AG09319 (cell line): Measurements from ENCODE around the gene ZCWPW1.
"Not testable (repeated sequence)": the region's sequence is repeated elsewhere in the genome, so short reads cannot be mapped to it uniquely, and the experiment has no call there.

Source experiments
- DNase-seq: peaks from one replicate; pipeline ENCODE4 v3.0.0-alpha.2; 2010; ENCODE audit warnings: low read depth; ENCODE audit errors: extremely low read depth
- TF ChIP-seq, protein P1 (sequence below): IDR thresholded peaks from 2 replicates; pipeline ENCODE4 v1.5.1; 2011; ENCODE audit warnings: low read depth, mild to moderate bottlenecking, inconsistent platforms, low read length, moderate library complexity

Gene ZCWPW1

DNA sequence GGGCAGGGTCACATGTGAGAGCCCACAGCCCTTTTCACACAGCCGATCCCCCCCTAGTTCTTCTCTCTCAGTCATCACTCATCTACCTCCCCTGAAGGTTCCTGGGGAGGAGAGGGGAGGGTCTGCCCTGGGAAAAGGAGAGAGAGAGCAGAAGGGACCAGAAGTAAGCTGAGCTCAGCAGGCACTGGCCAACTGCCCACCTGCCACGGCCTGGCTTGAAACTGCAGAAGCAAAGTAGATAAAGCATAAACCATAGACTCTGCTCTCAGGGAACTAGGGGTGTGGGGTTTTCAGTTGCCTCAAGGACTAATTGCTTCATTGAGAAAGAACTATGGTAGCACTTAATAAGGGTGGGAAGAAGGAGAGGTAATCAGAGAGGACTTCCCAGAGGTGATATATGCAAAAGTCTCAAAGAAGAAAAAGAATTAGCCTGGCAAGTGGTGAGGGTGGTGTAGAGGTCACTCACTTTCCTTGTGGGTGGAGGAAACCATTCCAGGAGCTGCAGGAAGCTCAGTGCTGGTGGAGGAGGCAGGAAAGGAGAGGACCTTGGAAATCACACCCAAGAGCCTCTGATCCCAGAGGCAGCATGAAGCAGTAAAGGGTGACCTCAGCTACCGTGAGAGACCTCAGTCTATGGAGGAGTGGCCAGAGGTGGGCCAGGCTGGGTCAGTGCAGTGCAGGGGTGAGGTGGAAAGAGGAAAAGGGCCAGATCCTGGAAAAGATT lies 38.1 kb downstream of the ZCWPW1 start:
- DNase-seq: no peak
- TF ChIP-seq, protein P1, sequence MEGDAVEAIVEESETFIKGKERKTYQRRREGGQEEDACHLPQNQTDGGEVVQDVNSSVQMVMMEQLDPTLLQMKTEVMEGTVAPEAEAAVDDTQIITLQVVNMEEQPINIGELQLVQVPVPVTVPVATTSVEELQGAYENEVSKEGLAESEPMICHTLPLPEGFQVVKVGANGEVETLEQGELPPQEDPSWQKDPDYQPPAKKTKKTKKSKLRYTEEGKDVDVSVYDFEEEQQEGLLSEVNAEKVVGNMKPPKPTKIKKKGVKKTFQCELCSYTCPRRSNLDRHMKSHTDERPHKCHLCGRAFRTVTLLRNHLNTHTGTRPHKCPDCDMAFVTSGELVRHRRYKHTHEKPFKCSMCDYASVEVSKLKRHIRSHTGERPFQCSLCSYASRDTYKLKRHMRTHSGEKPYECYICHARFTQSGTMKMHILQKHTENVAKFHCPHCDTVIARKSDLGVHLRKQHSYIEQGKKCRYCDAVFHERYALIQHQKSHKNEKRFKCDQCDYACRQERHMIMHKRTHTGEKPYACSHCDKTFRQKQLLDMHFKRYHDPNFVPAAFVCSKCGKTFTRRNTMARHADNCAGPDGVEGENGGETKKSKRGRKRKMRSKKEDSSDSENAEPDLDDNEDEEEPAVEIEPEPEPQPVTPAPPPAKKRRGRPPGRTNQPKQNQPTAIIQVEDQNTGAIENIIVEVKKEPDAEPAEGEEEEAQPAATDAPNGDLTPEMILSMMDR: no peak

DNA sequence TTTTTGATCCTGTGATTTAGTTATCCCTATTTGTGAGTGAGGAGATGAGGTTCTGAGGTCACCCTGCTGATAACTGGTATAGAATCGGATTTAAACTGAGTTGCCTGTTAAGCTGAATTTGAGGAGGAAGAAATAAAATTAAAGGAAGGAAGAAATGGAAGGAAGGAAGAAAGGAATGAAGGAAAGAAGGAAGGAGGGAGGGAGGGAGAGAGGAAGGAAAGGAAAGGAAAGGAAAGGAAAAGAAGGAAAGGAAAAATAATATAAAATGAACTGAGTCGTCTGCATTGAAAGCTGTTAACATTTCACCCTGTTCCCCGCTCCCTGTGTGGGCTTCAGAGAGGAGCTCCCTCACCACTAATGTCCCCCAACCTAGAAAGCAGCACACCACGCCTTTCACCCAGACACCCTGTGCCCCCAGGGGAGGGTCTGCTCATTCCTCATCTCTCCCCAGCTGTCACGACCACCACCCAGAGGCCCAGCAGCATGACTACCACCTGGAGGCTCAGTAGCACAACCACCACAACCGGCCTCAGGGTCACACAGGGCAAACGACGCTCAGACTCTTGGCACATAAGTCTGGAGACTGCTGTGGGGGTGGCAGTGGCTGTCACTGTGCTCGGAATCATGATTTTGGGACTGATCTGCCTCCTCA lies 38.9 kb downstream of the ZCWPW1 start:
- TF ChIP-seq, protein P1: no peak
- DNase-seq: no peak

DNA sequence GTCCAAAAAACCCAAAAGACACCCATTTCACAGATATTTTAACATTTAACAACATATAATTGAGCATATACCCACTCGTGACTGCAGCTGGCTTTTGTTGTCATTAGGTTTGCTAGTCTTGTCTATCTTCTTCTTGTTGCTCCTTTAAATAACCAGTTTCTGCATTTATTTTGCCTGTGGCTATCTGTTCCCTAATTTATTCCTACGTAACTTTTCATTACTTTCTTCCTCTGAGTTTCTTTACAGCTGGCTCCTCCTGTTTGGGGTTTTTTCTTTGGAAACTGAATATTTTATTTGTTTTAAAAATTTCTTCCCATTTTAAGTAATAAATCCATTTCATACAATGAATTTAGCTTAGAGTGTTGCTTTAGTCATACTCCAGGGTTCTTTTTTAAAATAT lies 40.8 kb downstream of the ZCWPW1 start:
- DNase-seq: no peak
- TF ChIP-seq, protein P1: no peak

DNA sequence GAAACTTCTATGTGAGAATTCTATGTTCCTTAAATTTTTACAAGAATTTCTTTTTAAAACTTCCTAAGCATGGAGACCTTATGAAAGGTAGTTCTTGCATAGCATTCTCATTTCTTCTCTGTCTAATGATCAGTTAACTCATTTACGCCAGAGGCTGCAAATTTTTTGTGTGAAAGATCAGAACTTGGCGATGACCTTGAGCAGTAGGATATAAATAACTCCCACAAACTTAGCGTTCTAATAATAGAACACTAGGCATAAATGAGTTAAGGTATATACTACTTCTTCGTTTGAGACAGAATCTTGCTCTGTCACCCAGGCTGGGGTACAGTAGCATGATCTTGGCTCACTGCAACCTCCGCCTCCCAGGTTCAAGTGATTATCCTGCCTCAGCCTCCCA lies 41.6 kb downstream of the ZCWPW1 start:
- TF ChIP-seq, protein P1: no peak
- DNase-seq: no peak

DNA sequence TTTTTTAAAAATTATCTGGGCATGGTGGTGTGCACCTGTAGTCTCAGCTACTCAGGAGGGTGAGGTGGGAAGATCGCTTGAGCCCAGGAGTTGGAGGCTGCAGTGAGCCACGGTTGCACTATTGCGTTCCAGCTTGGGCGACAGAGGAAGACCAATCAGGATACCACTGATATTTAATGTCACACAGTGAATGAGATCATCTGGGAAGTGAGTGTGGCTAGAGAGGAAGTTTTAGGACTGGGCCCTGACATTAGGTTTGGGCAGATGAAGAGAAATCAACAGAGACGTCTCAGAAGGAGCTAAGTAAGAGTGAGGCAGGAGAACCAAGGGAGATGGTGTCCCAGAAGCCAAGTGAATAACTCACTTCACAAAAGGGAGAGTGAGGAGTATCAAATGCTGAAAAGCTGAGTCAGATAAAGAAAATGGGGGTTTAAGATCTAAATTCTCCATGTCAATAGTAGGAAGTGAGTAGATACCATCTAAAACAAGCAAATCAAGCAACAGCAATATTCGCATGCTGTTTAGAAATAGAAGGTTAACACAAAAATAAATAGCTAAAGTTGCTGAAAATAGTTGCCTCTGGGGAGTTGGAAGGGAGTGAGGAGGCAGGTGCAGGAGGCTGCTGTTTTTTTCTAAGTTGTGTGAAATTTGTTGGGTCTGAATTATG lies 43.7 kb downstream of the ZCWPW1 start:
- no peak for DNase-seq
- TF ChIP-seq, protein P1: no peak

DNA sequence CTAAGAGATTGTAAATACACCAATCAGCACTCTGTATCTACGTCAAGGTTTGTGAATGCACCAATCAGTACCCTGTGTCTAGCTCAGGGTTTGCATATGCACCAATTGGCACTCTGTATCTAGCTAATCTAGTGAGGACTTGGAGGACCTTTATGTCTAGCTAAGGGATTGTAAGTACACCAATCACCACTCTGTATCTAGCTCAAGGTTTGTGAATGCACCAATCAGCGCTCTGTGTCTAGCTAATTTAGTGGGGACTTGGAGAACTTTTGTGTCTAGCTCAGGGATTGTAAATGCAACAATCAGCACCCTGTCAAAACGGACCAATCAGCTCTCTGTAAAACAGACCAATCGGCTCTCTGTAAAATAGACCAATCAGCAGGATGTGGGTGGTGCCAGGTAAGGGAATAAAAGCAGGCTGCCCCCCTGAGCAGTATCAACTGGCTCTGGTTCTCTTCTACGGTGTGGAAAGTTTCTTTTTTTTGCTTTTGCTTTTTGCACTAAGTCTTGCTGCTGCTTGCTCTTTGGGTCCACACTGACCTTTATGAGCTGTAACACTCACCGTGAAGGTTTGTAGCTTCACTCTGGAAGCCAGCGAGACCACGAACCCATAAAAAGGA lies 46.2 kb downstream of the ZCWPW1 start:
- not testable (repeated sequence) for DNase-seq

DNA sequence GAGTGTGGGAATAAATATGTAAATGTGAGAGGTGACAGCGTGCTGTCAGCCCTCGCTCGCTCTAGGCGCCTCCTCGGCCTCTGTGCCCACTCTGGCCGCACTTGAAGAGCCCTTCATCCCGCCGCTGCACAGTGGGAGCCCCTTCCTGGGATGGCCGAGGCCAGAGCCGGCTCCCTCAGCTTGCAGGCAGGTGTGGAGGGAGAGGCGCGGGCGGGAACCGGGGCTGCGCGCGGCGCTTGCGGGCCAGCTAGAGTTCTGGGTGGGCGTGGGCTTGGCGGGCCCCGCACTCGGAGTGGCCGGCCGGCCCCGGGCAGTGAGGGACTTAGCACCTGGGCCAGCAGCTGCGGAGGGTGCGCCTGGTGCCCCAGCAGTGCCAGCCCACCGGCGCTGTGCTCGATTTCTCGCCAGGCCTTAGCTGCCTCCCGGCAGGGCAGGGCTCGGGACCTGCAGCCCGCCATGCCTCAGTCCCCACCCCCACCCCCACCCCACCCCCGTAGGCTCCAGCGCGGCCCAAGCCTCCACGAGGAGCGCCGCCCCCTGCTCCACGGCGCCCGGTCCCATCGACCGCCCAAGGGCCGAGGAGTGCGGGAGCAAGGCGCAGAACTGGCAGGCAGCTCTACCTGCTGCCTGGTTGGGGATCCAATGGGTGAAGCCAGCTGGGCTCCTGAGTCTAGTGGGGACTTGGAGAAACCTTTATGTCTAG lies 46.8 kb downstream of the ZCWPW1 start:
- DNase-seq: not testable (repeated sequence)
